Measurements from ENCODE around the gene PRSS48. TPM values are rescaled to one million over a fixed set of nuclear protein-coding genes. Genes with fewer than 3 reads are reported as not detected.
"Not testable (repeated sequence)": the region's sequence is repeated elsewhere in the genome, so short reads cannot be mapped to it uniquely, and the experiment has no call there.

PRSS48 gene
- total RNA-seq, 2 donors from 2014 or later = not detected

GRCh38 chr4:151316645-151317044 is 39.7 kb downstream of the PRSS48 start:
- no peak for DNase-seq (ENCODE audit: low spot score)
- no peaks in the 10 kb centered on the region for H3K4me1 Mint-ChIP-seq (ENCODE audit: low read depth in 2 of 2)
- no peaks in the 10 kb centered on the region for H3K36me3 Mint-ChIP-seq
- H3K27ac Mint-ChIP-seq = no peak overlapping the region
- peaks cover 15 to 32% of the 10 kb centered on the region in 2 donors for H3K27me3 Mint-ChIP-seq
- no peaks in the 10 kb centered on the region for H3K9me3 Mint-ChIP-seq
- no peak for ATAC-seq
- no peak overlapping the region for H3K4me3 Mint-ChIP-seq

- H3K4me3 Mint-ChIP-seq = no peak overlapping the region
- no peaks in the 10 kb centered on the region for H3K36me3 Mint-ChIP-seq
- no peak overlapping the region for H3K27ac Mint-ChIP-seq
- no peak for ATAC-seq
- H3K9me3 Mint-ChIP-seq = no peaks in the 10 kb centered on the region
- H3K27me3 Mint-ChIP-seq = peaks cover 26 to 45% of the 10 kb centered on the region in 2 donors
- no peak for DNase-seq (ENCODE audit: low spot score)
- H3K4me1 Mint-ChIP-seq (ENCODE audit: low read depth in 2 of 2) = no peaks in the 10 kb centered on the region
Observed at GRCh38 chr4:151318307-151319006, 41.5 kb downstream of the PRSS48 start.

GRCh38 chr4:151319490-151319889 is 42.5 kb downstream of the PRSS48 start:
- Mint-ChIP-seq H3K4me1 (ENCODE audit: low read depth in 2 of 2) (no peaks in the 10 kb centered on the region), H3K27me3 (peaks cover 35 to 55% of the 10 kb centered on the region in 2 donors), H3K4me3 (no peak overlapping the region), H3K36me3 (no peaks in the 10 kb centered on the region), H3K9me3 (no peaks in the 10 kb centered on the region), H3K27ac (no peak overlapping the region)
- ATAC-seq = no peak
- no peak for DNase-seq (ENCODE audit: low spot score)

GRCh38 chr4:151321586-151321985 is 44.6 kb downstream of the PRSS48 start:
- Mint-ChIP-seq H3K4me3 (no peak overlapping the region), H3K4me1 (ENCODE audit: low read depth in 2 of 2) (peaks cover 0 to 2% of the 10 kb centered on the region in 2 donors), H3K27me3 (peaks cover 39 to 57% of the 10 kb centered on the region in 2 donors), H3K9me3 (no peaks in the 10 kb centered on the region), H3K27ac (no peak overlapping the region), H3K36me3 (peaks cover 5% of the 10 kb centered on the region)
- no peak for DNase-seq (ENCODE audit: low spot score)
- ATAC-seq = no peak

- DNase-seq (ENCODE audit: low spot score); H3K4me3 Mint-ChIP-seq; H3K36me3 Mint-ChIP-seq; H3K27ac Mint-ChIP-seq; H3K4me1 Mint-ChIP-seq (ENCODE audit: low read depth in 2 of 2); ATAC-seq; H3K9me3 Mint-ChIP-seq: not testable (repeated sequence)
- H3K27me3 Mint-ChIP-seq = peaks cover 42 to 57% of the 10 kb centered on the region in 2 donors
Observed at GRCh38 chr4:151322161-151322560, 45.2 kb downstream of the PRSS48 start.

GRCh38 chr4:151322570-151322969 is 45.6 kb downstream of the PRSS48 start:
- H3K4me3 Mint-ChIP-seq = no peak overlapping the region
- no peaks in the 10 kb centered on the region for H3K9me3 Mint-ChIP-seq
- H3K27ac Mint-ChIP-seq = no peak overlapping the region
- peaks cover 42 to 57% of the 10 kb centered on the region in 2 donors for H3K27me3 Mint-ChIP-seq
- peaks cover 0 to 2% of the 10 kb centered on the region in 2 donors for H3K4me1 Mint-ChIP-seq (ENCODE audit: low read depth in 2 of 2)
- DNase-seq (ENCODE audit: low spot score) (no peak), ATAC-seq (no peak)
- peaks cover 5% of the 10 kb centered on the region for H3K36me3 Mint-ChIP-seq

- Mint-ChIP-seq H3K4me3 (no peak overlapping the region), H3K4me1 (ENCODE audit: low read depth in 2 of 2) (peaks cover 0 to 2% of the 10 kb centered on the region in 2 donors), H3K27me3 (peaks cover 42 to 57% of the 10 kb centered on the region in 2 donors), H3K9me3 (no peaks in the 10 kb centered on the region), H3K36me3 (peaks cover 5% of the 10 kb centered on the region), H3K27ac (no peak overlapping the region)
- DNase-seq (ENCODE audit: low spot score) (no peak), ATAC-seq (no peak)
Observed at GRCh38 chr4:151323667-151324066, 46.7 kb downstream of the PRSS48 start.

GRCh38 chr4:151324124-151324751 is 47.3 kb downstream of the PRSS48 start:
- ATAC-seq = no peak
- Mint-ChIP-seq H3K9me3 (no peaks in the 10 kb centered on the region), H3K36me3 (peaks cover 5% of the 10 kb centered on the region), H3K4me1 (ENCODE audit: low read depth in 2 of 2) (peaks cover 0 to 2% of the 10 kb centered on the region in 2 donors), H3K4me3 (no peak overlapping the region), H3K27ac (no peak overlapping the region), H3K27me3 (peaks cover 42 to 57% of the 10 kb centered on the region in 2 donors)
- no peak for DNase-seq (ENCODE audit: low spot score)

GRCh38 chr4:151324752-151325110 is 47.8 kb downstream of the PRSS48 start:
- no peak overlapping the region for H3K4me3 Mint-ChIP-seq
- H3K36me3 Mint-ChIP-seq = peaks cover 5% of the 10 kb centered on the region
- DNase-seq (ENCODE audit: low spot score) (no peak), ATAC-seq (peak; percentile 36 to 43)
- H3K27ac Mint-ChIP-seq = no peak overlapping the region
- H3K4me1 Mint-ChIP-seq (ENCODE audit: low read depth in 2 of 2) = peaks cover 0 to 2% of the 10 kb centered on the region in 2 donors
- H3K9me3 Mint-ChIP-seq = no peaks in the 10 kb centered on the region
- peaks cover 42 to 53% of the 10 kb centered on the region in 2 donors for H3K27me3 Mint-ChIP-seq

- Mint-ChIP-seq H3K27ac (no peak within 1 kb of the TSS), H3K4me1 (ENCODE audit: low read depth in 2 of 2) (peaks cover 0 to 2% of the 10 kb centered on the region in 2 donors)
- ATAC-seq = peak; percentile 33 to 36
Observed at GRCh38 chr4:151325111-151325948, 48.4 kb downstream of the PRSS48 start, which contains the start of gene SH3D19. TSS of gene SH3D19 (minus strand) at chr4:151325605. CDS start at chr4:151325352, 253 bp downstream.

GRCh38 chr4:151325949-151326246 is 48.9 kb downstream of the PRSS48 start:
- Mint-ChIP-seq H3K27me3 (peaks cover 40 to 48% of the 10 kb centered on the region in 2 donors), H3K9me3 (peaks cover 3% of the 10 kb centered on the region), H3K4me1 (ENCODE audit: low read depth in 2 of 2) (peaks cover 0 to 2% of the 10 kb centered on the region in 2 donors), H3K27ac (no peak overlapping the region), H3K4me3 (no peak overlapping the region), H3K36me3 (peaks cover 5% of the 10 kb centered on the region)
- no peak for DNase-seq (ENCODE audit: low spot score)
- ATAC-seq = no peak

More at GRCh38 chr4:151325111-151325948, 48.4 kb downstream of the PRSS48 start, which contains the start of gene SH3D19:
- H3K9me3 Mint-ChIP-seq = no peaks in the 10 kb centered on the region
- H3K4me3 Mint-ChIP-seq = no peak within 1 kb of the TSS
- H3K27me3 Mint-ChIP-seq = peaks cover 40 to 47% of the 10 kb centered on the region in 2 donors
- no peak for DNase-seq (ENCODE audit: low spot score)
- peaks cover 5% of the 10 kb centered on the region for H3K36me3 Mint-ChIP-seq

GRCh38 chr4:151329217-151330007 is 52.5 kb downstream of the PRSS48 start:
- Mint-ChIP-seq H3K9me3 (peaks cover 3% of the 10 kb centered on the region), H3K36me3 (peaks cover 5% of the 10 kb centered on the region), H3K27ac (no peak overlapping the region), H3K4me3 (no peak overlapping the region), H3K27me3 (peaks cover 18 to 30% of the 10 kb centered on the region in 2 donors), H3K4me1 (ENCODE audit: low read depth in 2 of 2) (peaks cover 0 to 2% of the 10 kb centered on the region in 2 donors)
- no peak for ATAC-seq
- DNase-seq (ENCODE audit: low spot score) = no peak

Measured in natural killer cell treated with Interleukin-12 subunit alpha and Interleukin-12 subunit beta and Interleukin-15 and Interleukin-18, amount 100 ng/mL, for 72 hours (primary cell).